ENCODE measurements around the gene DDX1. TPM values are rescaled to one million over a fixed set of nuclear protein-coding genes. Genes with fewer than 3 reads are reported as not detected.
A peak's percentile ranks its signal among the peaks of the same experiment; 100 is the strongest.

DDX1 gene
- total and polyA plus RNA-seq, 8 donors: 26.8 to 98.2 (median 54.7) TPM

- WGBS, 5 donors: 70 to 82% (median 75%) methylated on average over 16 of the region's 16 CpGs
- DNase-seq: no peak
- intact Hi-C loops (cut with DNase I; ENCODE audit: low total_unique reads): no loop called here
Measured at GRCh38 chr2:15666861-15667808, 75.5 kb downstream of the DDX1 start.

GRCh38 chr2:15667809-15668556, 76.3 kb downstream of the DDX1 start:
- Histone ChIP-seq H3K36me3 (no peaks in the 10 kb centered on the region), H3K4me1 (peaks cover 0 to 4% (median 0%) of the 10 kb centered on the region in 4 donors), H3K27ac (peak overlapping the region in 1 of 5 donors; percentile 15), H3K27me3 (peaks cover 0 to 32% (median 0%) of the 10 kb centered on the region in 3 donors), H3K9me3 (no peaks in the 10 kb centered on the region), H3K4me3 (no peak overlapping the region)
- TF ChIP-seq EP300 (IDR thresholded peaks at IDR 0.05) (no peak), POLR2A (IDR thresholded peaks at IDR 0.05) (no peak), POLR2AphosphoS5 (IDR thresholded peaks at IDR 0.05) (no peak)
- TF ChIP-seq, protein P1, sequence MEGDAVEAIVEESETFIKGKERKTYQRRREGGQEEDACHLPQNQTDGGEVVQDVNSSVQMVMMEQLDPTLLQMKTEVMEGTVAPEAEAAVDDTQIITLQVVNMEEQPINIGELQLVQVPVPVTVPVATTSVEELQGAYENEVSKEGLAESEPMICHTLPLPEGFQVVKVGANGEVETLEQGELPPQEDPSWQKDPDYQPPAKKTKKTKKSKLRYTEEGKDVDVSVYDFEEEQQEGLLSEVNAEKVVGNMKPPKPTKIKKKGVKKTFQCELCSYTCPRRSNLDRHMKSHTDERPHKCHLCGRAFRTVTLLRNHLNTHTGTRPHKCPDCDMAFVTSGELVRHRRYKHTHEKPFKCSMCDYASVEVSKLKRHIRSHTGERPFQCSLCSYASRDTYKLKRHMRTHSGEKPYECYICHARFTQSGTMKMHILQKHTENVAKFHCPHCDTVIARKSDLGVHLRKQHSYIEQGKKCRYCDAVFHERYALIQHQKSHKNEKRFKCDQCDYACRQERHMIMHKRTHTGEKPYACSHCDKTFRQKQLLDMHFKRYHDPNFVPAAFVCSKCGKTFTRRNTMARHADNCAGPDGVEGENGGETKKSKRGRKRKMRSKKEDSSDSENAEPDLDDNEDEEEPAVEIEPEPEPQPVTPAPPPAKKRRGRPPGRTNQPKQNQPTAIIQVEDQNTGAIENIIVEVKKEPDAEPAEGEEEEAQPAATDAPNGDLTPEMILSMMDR (IDR thresholded peaks at IDR 0.05): no peak
- 76 to 87% (median 82%) methylated on average over 4 of the region's 4 CpGs for WGBS, 5 donors
- no peak for DNase-seq
- intact Hi-C loops (cut with DNase I; ENCODE audit: low total_unique reads): no loop called here

More at GRCh38 chr2:15666861-15667808, 75.5 kb downstream of the DDX1 start:
- Histone ChIP-seq H3K9me3 (no peaks in the 10 kb centered on the region), H3K27ac (no peak overlapping the region), H3K4me3 (no peak overlapping the region), H3K27me3 (peaks cover 0 to 32% (median 0%) of the 10 kb centered on the region in 3 donors), H3K4me1 (peaks cover 0 to 4% (median 0%) of the 10 kb centered on the region in 4 donors), H3K36me3 (no peaks in the 10 kb centered on the region)
- TF ChIP-seq, protein P1 (IDR thresholded peaks at IDR 0.05): no peak
- TF ChIP-seq POLR2A (IDR thresholded peaks at IDR 0.05) (no peak), EP300 (IDR thresholded peaks at IDR 0.05) (no peak), POLR2AphosphoS5 (IDR thresholded peaks at IDR 0.05) (no peak)

DNA sequence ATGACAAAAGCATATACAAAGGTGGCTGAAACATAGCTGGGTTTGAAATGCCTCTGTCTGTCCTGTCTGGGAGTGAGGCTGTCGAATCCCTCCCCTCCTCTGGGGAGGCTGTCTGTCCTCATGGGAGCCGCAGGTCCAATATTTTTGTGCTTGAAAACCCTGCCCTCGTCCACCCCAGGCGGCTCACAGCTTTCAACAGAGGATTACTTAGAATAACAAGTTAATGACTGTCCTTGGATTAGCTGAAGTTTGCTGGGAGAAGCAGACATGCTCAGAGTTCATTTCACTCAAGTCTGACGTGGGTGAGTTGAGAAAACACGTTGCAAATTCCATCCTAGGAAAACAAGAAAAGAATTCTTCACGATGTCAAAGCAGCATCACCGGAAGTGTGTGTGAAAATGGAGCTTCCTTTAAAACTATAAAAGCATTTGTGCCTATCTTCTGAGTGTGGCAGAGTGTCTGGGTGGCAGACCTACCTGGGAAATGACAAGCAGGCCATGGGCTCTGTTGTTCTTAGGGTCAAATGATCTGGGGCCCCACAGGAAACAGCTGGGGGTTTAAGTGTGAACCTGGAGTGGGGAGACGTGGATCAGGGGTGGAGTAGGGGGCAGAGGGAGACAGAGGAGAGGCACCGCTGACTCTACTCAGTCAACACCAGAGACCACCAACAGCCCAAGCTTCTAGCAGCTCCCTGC, 77.1 kb downstream of the DDX1 start:
- Histone ChIP-seq H3K9me3 (no peaks in the 10 kb centered on the region), H3K4me3 (no peak overlapping the region), H3K4me1 (peaks cover 0 to 4% (median under 1%) of the 10 kb centered on the region in 4 donors), H3K27me3 (peaks cover 0 to 28% (median 0%) of the 10 kb centered on the region in 3 donors), H3K27ac (peak overlapping the region in 1 of 5 donors; percentile 15), H3K36me3 (no peaks in the 10 kb centered on the region)
- TF ChIP-seq EP300 (IDR thresholded peaks at IDR 0.05): no peak
- TF ChIP-seq, protein P1 (IDR thresholded peaks at IDR 0.05): no peak
- WGBS, 5 donors: 47 to 55% (median 49%) methylated on average over 10 of the region's 10 CpGs
- intact Hi-C loops (cut with DNase I; ENCODE audit: low total_unique reads): no loop called here
- DNase-seq: no peak
